ENCODE results near the gene EGFL7.
A peak's percentile ranks its signal among the peaks of the same experiment; 100 is the strongest.

EGFL7 gene

DNA sequence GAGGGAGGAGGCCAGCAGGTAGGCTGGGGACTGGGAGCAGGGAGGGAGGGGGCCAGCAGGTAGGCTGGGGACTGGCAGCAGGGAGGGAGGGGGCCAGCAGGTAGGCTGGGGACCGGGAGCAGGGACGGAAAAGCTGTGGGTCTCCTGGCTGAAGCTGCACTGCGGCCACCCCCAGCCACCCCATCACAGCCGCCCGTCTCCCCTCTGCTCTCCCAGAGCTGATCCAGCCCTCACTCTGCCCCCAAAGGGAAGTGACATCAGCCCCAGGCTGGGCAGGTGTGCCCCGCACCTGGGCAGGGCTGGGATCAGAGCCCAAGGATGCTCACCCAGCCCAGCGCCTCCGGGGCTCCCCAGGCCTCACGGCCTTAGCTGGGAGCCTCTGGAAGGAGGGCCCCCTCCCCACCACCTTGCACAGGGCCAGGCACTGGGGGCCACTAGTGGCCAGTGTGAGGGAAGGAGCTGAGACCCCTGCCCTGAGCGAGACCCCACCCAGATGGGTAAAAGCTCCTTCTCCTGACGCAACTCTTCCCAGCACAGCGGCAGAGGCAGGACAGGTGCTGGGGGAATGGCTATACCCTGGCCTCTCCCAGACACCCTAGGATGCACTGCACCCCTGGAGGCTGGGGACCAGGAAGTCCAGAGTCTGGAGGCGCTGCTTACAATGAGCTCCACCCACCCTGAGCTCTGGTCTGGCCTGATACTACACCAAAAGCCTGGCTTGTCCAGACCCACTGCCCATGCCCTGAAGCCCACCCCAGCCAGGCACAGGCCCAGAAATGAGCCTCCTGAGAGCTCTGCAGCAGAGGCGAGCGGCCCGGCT lies 13.0 kb downstream of the EGFL7 start:
- no peak for DNase-seq

DNA sequence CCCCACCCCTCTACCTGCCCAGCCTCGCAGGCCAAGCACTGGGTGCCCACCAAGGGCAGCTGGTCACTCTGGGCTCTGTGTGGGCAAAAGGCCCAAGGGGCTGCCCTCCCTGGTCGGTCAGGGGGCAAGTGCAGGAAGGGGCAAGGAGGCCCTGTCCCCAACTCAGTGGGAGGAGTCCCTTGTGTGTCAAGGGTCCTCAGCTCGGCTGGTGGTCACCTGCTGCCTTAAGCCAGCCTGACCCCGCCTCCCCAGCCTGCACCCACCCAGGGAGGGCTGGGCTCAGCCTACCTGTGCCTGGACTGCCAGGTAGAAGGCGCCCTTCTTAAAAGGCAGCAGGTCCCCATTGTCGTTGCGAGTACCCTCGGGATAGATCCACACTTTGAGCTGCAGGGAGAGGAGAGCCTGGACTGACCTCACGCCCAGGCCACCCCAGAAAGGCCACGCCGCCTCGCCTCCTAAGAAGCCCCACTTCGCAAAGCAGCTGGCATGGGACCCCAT lies 13.6 kb downstream of the EGFL7 start:
- no peak for DNase-seq

DNA sequence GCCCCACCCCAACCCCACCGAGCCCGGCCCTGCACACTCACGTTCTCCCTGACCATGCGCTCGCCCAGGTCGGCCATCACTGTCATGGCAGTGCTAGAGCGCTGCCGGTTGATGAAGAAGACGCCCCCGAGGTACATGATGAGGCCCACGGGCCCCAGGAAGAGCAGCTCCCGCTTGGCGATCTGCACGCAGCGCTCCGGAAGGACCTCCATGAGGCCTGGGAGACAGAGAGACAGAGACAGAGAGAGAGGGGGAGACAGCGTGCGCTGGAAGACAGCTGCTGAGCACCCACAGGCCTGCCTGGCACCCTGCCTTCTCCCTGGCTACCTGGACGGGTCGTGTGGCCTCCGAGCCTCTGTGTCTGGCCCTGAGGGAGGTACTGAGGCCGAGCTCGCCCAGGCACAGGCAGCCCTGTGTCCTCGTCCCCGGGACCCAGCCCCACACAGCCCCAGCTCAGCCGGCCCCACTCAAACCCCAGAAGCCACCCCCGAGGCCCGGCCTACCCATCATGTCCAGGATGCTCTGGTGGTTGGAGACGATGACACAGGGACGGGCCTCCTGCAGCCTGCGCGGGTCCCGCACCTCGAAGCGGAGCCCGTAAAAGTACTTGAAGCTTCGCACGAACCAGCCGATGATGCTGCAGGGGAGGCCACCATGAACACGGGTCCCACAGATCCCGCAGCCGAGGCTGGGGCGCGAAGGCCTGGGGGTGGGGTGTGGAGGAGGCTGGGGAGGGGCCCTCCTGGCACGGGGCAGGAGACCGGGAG lies 14.4 kb downstream of the EGFL7 start:
- DNase-seq: no peak

DNA sequence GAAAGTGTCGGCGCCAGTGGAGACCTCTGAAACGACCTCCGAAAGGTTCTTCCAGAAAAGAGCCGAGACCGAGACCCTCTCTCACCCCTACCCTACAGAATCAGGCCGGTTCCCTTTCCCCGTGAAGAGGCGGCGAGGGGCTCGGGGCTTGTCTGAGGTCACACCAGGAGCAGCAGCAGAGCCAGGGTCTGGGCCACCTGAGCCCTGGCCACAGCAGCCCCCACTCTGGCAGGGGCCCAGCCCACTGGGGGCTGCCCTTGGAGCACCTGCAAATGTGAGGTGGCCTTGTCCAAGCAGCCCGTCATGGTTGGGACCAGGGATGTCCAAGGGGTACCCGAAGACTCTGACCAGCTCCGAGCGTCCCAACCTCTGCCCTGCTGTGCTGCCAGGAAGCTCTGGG lies 15.3 kb downstream of the EGFL7 start:
- DNase-seq: no peak

DNA sequence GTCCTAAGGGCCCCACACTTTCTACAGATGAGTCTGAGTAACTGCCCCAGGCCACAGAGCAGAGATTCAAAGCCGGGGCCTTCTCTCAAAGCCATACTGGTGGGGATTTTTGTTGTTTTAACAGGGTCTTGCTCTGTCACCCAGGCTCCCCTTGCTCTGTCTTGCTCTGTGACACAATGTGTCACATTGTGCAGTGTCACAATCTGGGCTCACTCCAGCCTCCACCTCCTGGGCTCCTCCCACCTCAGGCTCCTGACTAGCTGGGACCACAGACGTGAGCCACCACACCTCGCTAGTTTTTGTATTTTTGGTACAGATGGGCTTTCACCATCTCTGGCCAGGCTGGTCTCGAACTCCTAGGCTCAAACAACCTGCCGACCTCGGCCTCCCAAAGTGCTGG lies 15.9 kb downstream of the EGFL7 start:
- no peak for DNase-seq

DNA sequence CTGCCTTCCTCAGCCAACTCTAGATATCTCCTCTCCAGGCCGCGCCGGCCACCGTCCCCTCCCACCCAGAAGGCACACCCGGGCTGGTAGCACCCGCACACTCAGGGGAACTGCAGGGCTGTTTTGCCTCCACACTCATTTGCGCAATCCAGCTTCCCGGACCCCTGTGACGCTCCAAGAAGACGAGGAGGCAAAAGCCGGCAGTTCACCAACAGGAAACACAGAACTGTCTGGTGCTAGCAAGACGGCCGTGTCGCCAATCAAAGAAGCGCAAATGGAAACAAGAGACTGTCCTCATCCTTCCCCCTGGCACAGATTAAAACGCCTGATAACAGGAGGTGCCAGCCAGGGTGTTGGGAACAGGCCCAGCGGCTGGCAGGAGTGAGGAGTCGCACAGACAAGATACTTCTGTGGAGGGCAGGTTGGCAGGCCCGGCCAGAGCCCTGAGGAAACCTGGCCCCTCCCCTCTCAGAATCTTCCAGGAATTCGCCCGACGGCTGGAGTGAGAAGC lies 16.8 kb downstream of the EGFL7 start:
- DNase-seq: no peak

DNA sequence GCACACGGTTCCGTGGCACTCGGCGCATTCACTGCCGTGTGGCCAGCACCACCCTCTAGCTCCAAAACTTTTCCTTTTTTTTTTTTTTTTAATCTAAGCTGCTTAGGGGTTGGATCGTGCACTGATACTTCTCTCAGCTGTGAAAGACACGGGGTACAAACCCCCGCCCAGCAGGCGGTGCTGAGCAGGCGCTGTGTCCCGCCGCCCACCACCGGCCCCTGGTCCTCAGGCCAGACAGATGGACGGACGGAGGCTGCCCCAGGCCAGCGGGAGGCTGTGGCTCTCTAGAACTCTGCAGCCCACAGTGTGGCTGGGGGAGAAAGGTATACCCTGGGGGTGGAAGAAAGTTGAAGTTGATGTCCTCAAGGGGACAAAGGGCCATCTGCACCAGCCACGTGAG lies 18.3 kb downstream of the EGFL7 start:
- no peak for DNase-seq

DNA sequence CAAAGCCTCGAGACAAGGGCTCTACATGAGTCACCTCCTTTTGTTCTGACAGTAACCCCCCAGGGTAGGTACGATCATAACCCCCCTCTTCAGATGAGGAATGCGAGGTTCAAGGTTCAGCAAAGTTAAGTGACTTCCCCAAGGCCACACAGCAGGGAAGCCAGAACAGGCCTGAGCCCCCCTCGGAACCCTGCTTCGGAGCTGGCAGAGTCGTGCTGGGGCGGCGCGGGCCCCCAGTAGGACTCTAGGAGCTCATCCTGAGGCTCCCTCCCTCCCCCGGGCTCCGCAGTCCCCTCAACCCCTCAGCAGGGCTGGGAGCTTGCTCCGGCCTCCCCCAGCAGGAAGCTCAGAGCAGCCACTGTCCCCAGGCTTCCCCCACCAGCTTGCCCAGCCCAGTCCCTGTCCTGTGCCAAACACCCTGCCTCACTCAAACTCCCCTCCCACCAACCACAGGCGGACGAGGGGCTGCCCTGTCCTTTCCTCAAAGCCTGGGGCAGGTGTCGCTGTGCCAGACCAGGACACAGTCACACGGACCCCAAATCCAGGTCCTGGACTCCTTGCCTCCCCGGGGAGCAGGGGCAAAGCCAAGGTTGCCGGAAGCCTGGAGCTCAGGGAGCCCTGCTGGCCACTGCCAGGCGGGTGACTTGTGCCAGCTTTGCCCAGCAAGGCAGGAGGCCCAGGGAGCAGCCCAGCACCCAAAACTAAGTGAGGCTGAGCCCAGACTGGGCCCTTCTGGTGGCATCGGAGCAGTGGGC lies 19.4 kb downstream of the EGFL7 start:
- DNase-seq: no peak

DNA sequence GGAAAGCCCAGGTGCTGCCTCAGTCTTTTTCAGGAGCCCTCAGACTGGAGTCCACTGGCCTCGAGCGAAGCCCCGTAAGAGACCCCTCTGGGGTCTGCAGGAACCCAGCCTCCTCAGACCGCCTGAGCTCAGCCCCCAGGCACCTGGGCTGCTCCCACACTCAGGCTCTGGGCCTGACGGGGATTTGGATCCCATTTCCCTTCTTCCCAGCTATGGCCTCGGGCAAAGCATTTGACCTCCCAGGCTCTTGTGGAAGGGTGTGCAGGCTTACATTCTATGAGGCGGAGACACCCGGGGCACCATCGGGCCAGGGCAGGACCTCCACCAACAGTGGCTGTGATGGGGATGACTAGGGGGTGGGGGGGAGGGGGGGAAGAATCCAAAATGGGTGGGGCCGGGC lies 20.0 kb downstream of the EGFL7 start:
- DNase-seq: no peak

DNA sequence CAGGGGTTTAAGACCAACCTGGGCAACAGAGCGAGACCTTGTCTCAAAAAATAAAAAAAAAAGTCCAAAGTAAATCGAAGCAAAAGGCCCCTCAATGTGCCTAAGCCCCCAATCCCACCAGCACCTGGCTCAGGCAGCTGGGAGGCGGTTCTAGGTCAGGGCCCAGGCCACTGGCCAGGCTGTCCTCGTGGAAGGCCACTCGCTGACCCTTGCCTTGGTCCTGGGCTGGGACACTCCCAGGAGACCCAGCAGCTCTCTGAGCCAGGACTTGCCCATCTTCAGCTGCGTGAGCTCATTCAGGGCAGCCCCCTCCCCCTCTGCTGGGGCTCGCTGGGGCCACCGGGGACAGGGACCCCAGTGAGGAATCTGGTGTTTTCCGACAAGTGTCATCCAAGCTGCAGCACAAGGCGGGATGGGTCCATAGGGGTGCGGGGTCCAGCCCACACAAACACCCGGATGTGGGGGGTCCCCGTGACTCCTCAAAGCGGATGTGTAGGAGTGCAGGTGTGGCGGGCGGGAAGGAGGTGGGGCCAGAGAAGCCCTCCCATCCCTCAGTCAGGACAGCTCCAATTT lies 20.5 kb downstream of the EGFL7 start:
- DNase-seq: no peak

DNA sequence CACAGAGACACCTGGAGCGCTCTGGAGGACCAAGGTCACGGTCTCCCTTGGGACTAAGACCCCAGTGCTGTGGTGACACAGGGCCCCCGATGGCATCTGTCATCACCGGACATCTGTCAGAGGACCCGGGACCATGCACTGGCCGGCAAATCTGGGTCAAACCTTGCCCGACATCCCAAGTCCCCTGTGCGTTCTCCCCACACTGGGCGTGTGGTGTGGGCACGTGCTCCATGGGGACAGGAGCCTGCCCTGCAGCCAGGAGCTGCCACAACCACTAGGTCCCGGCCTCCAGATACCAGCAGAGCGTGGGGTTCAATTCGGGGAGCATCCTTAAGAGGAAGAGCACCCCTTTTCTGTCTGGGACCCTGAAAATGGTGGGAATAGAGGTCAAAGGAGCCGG lies 21.0 kb downstream of the EGFL7 start:
- DNase-seq: no peak

DNA sequence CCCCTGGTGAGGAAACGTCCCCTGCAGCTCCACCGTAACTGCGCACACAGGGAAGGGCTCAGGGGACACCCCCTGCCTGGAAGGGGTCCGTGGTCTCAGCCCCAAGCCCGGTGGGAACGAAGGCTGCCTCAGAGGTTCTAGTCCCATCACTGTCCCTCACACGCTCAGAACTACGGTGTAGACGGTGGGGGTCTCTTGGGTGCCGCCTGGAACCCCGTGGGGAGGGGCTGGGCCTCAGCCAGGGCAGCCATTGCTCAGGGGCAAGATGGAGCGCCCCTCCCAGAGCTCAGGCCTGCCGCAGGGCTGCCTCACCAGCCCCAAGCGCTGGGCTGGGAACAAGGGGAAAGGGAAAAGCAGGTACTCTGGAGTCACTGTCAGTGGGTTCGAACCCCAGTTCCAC lies 21.6 kb downstream of the EGFL7 start:
- no peak for DNase-seq

DNA sequence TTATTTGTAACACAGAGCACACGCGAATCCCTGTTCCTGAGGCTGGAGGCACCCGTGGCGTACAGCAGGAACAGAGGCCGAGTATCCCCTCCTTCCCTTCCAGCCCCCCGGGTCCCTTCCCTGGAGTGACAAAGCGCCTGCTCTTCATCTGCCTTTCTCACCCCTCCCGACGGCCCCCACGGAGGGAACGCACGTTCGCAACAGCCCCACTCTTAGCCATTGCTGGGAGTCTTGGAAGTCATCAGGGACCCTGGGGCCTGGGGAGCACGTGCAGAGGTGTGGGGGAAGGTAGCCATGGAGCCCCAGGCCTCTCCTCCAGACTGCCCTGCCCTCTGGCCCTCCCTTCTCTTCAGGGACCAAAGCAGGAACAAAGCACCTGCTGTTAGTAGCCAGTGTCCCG lies 22.1 kb downstream of the EGFL7 start:
- DNase-seq: no peak

DNA sequence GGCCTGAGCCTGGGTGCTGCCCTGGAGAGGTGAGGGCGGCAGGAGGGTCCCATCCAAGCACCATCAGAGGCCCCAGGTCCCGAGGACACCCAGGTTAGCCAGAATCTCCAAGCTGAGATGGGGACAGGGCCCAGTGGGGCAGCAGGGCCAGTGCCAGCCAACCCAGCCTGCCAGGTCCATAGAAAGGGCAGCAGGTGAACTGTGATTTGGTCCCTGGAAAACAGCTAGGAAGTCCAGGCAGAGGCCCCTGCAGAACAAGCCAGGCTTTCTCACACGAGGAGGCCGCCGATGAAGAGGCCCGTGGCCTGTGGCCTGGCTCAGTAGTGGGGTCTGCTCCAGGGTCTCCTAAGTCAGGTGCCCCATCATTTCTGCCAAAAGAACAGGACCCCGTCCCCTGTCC lies 22.5 kb downstream of the EGFL7 start:
- DNase-seq: no peak

DNA sequence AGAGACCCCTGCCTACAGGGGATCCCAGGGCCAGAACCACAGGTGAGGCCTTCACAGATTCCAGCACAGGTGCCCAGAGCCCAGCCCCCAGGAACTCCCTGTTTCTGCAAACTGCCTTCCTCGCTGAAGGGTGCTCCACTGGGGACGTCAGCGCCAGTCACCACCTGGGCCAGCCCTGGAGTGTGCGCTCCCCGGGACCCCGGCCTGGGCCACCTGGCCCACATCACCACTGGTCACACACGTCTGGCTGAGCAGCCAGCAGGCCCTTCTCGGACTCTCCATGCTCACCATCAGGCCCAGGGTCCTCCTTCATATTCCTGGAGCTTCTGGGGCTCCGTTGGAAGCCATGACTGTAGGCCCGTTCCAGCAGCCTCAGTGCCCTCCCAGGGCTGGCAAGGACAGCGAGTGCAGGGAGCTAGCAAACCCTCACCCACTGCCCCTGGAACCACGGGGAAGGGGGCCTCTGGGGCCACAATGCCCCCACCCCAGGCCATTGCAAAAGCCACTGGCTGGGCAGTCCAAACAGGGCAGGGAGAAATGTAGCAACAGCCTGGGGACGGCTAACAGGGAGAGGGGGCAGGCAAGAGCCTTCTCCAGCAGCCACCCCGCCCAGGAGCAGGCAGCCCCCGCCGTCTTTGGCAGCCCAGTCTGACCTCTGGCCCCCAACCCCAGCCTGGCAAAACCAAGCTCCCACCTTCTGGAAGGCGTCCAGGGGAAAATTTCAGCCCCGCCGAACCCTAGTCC lies 23.2 kb downstream of the EGFL7 start:
- DNase-seq: peak; percentile 84

DNA sequence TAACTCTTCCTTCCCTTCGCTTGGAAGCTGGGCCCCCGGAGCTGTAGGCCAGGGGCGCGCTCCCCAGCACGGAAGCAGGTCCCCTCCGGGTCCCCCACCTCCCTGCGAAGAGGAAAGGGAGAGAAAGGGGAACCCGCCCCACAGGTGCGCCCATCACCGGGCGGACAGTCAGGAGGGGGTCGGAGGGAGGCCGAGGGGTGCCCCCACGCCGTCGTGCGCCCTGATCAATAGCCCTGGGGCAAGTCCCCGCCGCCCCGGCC lies 23.7 kb downstream of the EGFL7 start:
- no peak for DNase-seq

DNA sequence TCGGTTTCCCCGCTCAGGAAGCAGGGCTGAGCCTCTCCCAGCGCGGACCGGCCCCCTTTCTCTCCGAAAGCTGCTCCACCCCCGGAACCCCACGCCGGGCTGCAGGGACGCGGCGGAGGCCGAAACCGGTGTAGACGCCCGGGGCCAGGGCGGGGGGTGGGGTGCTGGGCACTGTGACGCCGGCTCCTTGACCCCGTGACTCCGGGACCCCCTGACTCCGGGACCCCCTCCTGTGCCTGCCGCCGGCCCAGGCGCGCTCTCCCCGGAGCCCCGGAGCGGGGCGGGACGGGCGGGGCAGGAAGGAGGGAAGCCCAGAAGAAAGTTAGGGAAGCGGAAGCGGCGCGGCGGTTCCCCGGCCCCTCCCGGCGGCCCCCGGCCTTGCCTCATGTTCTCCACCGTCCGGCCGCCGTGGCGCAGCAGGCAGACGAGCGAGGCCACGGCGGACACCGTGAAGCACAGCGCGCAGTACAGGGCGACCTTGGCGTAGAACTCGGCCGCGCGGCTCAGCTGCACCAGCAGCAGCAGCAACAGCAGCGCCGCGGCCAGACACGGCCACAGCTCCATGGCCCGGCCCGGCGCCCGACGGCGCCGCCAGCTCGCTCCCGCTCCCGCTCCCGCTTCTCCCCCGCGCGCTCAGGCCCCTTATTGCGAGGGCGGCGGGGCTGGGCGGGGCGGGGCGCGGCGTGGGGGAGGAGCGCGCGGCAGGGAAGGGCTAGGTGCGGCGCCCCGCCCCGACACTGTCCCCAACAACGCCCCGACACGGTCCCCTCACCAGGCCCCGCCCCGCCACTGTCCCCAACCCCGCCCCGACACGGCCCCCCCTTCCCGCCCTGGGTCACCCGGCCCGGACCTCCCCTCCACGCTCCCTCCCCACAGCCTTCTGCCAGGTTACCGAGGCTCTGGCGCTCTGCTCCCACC lies 24.3 kb downstream of the EGFL7 start, which contains the start of gene AGPAT2:
Gene AGPAT2 (minus strand): TSS at position 664 of the 918 bp plus-strand sequence. CDS start 100 bp downstream, at position 564.
- peak; percentile 96 for DNase-seq

DNA sequence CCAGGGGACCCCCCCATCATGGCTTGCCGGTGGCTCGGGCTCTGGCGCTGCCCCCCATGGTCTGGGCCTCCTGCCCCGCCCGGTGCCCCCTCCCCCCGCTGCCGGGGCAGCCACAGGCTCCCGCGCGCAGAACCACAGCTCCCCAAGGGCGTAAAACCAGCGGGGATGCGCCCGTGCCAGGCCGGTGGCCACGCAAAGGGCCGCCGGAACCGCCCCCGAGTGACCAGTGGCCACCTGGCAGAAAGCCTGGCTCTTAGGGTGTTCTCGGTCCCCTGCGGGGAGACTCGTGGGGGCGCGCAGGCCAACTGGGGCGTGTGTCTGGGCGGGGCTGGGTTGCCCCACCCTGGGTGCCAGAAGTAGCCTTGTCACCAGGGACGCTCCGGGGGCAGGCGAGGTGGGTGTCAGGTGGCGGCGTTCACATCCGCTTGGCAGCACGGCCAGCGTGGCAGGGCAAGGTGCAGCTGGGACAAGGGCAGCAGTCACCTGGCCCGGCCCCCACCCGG lies 25.1 kb downstream of the EGFL7 start:
- DNase-seq: no peak

DNA sequence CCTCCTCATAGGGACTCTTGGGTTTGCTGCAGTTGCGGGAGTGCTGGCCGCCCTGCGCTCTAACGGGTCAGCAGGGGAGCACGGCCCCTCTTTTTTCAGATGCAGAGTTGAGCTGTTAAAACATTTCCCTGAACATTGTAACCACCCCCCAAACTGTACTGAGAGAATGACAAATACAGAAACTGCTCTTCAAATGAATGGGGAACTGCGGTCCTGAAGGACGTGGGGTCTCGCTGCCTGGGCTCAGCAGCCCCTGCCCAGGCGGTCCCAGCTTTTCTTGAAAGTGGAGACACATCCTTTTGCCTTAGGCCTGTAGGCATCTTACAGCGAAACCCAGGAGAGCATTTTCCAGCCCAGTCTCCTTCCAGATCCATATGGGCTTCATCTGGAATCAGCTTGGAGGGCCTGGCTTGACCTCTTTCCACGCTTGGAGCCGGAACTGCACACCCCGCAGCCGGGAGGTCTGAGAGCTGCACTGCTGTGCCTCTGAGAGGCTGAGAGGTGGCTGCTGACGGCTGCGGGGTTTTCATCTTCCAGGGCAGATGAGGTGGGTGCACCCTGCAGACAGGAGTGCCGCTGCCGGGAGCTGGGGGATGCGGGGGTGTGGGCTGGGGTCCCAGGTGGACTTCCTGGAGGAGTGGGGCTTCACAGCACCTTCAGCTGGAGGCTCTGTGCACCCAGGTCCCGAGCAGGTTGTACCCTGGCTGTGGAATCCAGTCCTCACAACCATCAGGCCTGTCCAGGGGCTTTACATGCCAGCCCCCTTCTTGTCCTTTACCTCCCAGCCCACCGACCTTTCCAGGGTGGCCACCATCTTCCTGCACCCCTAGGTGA lies 25.8 kb downstream of the EGFL7 start:
- no peak for DNase-seq

DNA sequence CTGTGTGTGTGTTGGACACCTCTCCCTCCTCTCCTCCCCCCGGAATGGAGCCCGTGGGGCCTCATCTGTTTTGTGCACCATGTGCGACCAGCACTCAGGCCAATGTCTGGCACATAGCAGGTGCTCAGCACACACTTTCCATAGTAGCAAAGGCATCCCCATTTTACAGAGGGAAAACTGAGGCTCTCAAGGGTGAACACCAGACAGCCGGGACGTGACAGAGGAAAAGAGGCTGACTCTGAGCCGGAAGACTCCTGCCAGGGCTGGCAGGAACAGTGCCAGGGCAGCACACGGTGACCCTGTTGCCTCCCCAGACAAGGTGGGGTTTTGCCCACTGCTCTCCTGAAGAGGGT lies 26.4 kb downstream of the EGFL7 start:
- no peak for DNase-seq
